Choroid plexus epithelial cell (primary cell): ENCODE data around the gene VPS13D.

Experiments used
- DNase-seq: peaks from one replicate; pipeline ENCODE4 v3.0.0-alpha.2; 2010; ENCODE audit warnings: low read depth
- H3K4me3 ChIP-seq: 2 replicates; pipeline ENCODE4 v1.5.1; 2011; ENCODE audit warnings: low read depth, mild to moderate bottlenecking, control low read depth, low read length, moderate library complexity
- CTCF ChIP-seq: conservative IDR thresholded peaks from 2 replicates; pipeline ENCODE4 v1.5.1; 2011; ENCODE audit warnings: low read depth, mild to moderate bottlenecking, control low read depth, inconsistent platforms, low read length, moderate library complexity

The VPS13D gene

GRCh38 chr1:12503709-12504108 is 273.9 kb downstream of the VPS13D start:
- H3K4me3 ChIP-seq: no peak overlapping the region
- DNase-seq: no peak
- TF ChIP-seq CTCF: no peak

- no peak overlapping the region for H3K4me3 ChIP-seq
- no peak for DNase-seq
- no peak for TF ChIP-seq CTCF
Measured at GRCh38 chr1:12504601-12505000, 274.8 kb downstream of the VPS13D start.

- DNase-seq: no peak
- no peak for TF ChIP-seq CTCF
Measured at GRCh38 chr1:12505231-12505630, 275.4 kb downstream of the VPS13D start.

GRCh38 chr1:12505639-12506280 is 275.9 kb downstream of the VPS13D start:
- H3K4me3 ChIP-seq: no peak overlapping the region
- no peak for TF ChIP-seq CTCF
- DNase-seq: no peak

More at GRCh38 chr1:12505231-12505630, 275.4 kb downstream of the VPS13D start:
- H3K4me3 ChIP-seq: no peak overlapping the region

- TF ChIP-seq CTCF: no peak
- H3K4me3 ChIP-seq: no peak overlapping the region
- no peak for DNase-seq
Measured at GRCh38 chr1:12506281-12507280, 276.8 kb downstream of the VPS13D start.

- no peak for DNase-seq
- no peak for TF ChIP-seq CTCF
- H3K4me3 ChIP-seq: no peak overlapping the region
Measured at GRCh38 chr1:12507631-12508030, 277.8 kb downstream of the VPS13D start.
